ENCODE results near the gene TMX2.

Gene TMX2

GRCh38 chr11:57745206-57745605 is 32.8 kb downstream of the TMX2 start:
- no peak for DNase-seq (ENCODE audit: extremely low spot score)
- ChIA-PET CTCF (interaction anchor here (0.8 to 13.5 kb wide), 8 partner anchors 8 to 1390 kb away, joined by 3 to 142 read pairs (median 4); partner anchors contain the start of gene CTNND1), POLR2A (interaction anchor here (2.2 kb wide), 1 partner anchor 17 kb away, joined by 9 read pairs; the partner anchor contains the start of gene CTNND1)
- no peak for TF ChIP-seq CTCF (IDR thresholded peaks at IDR 0.05; ENCODE audit: control extremely low read depth, extremely low read depth, low read depth, missing control alignments)

GRCh38 chr11:57746920-57747319 is 34.5 kb downstream of the TMX2 start:
- CTCF ChIA-PET: interaction anchor here (1.2 to 13.5 kb wide), 5 partner anchors 9 to 55 kb away, joined by 3 to 142 read pairs (median 6); partner anchors contain the start of gene CTNND1
- no peak for DNase-seq (ENCODE audit: extremely low spot score)
- POLR2A ChIA-PET: interaction anchor here (0.6 to 0.9 kb wide), 2 partner anchors 14 to 47 kb away, joined by 3 read pairs; partner anchors contain the start of gene CTNND1
- no peak for TF ChIP-seq CTCF (IDR thresholded peaks at IDR 0.05; ENCODE audit: control extremely low read depth, extremely low read depth, low read depth, missing control alignments)

GRCh38 chr11:57751176-57751575 is 38.8 kb downstream of the TMX2 start:
- no peak for DNase-seq (ENCODE audit: extremely low spot score)
- CTCF ChIA-PET: interaction anchor here (0.5 to 13.5 kb wide), 10 partner anchors 9 to 774 kb away, joined by 3 to 142 read pairs (median 4); partner anchors contain the start of genes CTNND1 and SELENOH
- POLR2A ChIA-PET: interaction anchor here (0.8 to 1.4 kb wide), 2 partner anchors 9 to 10 kb away, joined by 5 to 6 read pairs; partner anchors contain the start of genes CTNND1 and SELENOH
- TF ChIP-seq CTCF (IDR thresholded peaks at IDR 0.05; ENCODE audit: control extremely low read depth, extremely low read depth, low read depth, missing control alignments): no peak

GRCh38 chr11:57751676-57752253 is 39.4 kb downstream of the TMX2 start, which contains the start of gene BTBD18:
Gene BTBD18, minus strand, starts transcription at chr11:57751819. Its CDS starts 631 bp downstream, at chr11:57751188.
- POLR2A ChIA-PET: interaction anchor here (0.5 to 1.4 kb wide), 4 partner anchors 9 to 334 kb away, joined by 3 to 6 read pairs (median 4); partner anchors contain the start of genes CTNND1 and SELENOH
- CTCF ChIA-PET: interaction anchor here (0.5 to 13.5 kb wide), 12 partner anchors 10 to 825 kb away, joined by 3 to 142 read pairs (median 4); partner anchors contain the start of genes CTNND1 and SELENOH
- DNase-seq (ENCODE audit: extremely low spot score): peak; percentile 51

GRCh38 chr11:57752954-57753353 is 40.6 kb downstream of the TMX2 start:
- POLR2A ChIA-PET: no interaction called here

More at GRCh38 chr11:57751676-57752253, 39.4 kb downstream of the TMX2 start, which contains the start of gene BTBD18:
- peak; percentile 34 for TF ChIP-seq CTCF (IDR thresholded peaks at IDR 0.05; ENCODE audit: control extremely low read depth, extremely low read depth, low read depth, missing control alignments)

More at GRCh38 chr11:57752954-57753353, 40.6 kb downstream of the TMX2 start:
- TF ChIP-seq CTCF (IDR thresholded peaks at IDR 0.05; ENCODE audit: control extremely low read depth, extremely low read depth, low read depth, missing control alignments): no peak
- DNase-seq (ENCODE audit: extremely low spot score): no peak
- CTCF ChIA-PET: interaction anchor here (2.2 to 13.5 kb wide), 2 partner anchors 10 to 49 kb away, joined by 21 to 142 read pairs; partner anchors contain the start of gene CTNND1
